Fibroblast of upper back skin (primary cell): ENCODE results near the gene CFAP157.
"Not testable (repeated sequence)": the region's sequence is repeated elsewhere in the genome, so short reads cannot be mapped to it uniquely, and the experiment has no call there.

Experiments
- DNase-seq: peaks from one replicate; pipeline ENCODE4 v3.0.0-alpha.2; 2013

Gene CFAP157

DNA sequence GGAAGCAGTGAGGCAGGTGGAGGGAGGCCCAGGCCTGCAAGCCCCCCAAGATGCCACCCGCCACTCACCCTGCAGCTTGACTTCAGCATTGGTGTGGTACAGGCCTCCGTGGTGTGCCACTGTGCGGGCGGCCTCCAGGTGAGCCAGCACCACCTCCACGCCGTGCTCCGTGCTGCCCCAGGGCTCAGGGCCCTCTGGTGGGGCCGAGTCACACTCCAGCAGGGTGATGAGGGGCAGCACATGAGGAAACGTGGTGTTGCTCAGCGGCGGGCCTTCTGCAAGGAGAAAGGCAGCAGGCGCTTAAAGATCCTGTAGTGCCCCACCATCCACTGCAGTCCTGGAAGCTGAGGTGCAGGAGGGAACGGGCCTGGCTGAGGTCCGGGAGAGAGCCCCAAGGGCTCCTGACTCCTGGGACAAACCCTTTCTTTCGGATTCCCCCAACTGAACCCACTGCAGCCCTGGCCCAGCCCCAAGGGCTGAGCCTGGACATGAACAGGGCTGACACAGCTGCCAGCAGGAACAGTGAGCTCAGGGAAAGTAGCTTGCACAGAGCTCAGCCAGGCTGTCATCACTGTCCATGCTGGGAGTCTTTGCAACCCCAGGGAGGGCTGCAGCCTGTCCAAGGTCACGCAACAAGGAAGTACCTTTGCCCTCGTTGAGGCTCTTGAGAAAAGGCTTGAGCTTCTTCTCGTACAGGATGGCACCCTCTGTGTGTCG is 33.0 kb downstream of the CFAP157 start:
- DNase-seq = no peak

GRCh38 chr9:127741831-127742434 is 35.1 kb downstream of the CFAP157 start:
- DNase-seq = peak; percentile 33

GRCh38 chr9:127742435-127743088 is 35.8 kb downstream of the CFAP157 start:
- DNase-seq = peak; percentile 74

DNA sequence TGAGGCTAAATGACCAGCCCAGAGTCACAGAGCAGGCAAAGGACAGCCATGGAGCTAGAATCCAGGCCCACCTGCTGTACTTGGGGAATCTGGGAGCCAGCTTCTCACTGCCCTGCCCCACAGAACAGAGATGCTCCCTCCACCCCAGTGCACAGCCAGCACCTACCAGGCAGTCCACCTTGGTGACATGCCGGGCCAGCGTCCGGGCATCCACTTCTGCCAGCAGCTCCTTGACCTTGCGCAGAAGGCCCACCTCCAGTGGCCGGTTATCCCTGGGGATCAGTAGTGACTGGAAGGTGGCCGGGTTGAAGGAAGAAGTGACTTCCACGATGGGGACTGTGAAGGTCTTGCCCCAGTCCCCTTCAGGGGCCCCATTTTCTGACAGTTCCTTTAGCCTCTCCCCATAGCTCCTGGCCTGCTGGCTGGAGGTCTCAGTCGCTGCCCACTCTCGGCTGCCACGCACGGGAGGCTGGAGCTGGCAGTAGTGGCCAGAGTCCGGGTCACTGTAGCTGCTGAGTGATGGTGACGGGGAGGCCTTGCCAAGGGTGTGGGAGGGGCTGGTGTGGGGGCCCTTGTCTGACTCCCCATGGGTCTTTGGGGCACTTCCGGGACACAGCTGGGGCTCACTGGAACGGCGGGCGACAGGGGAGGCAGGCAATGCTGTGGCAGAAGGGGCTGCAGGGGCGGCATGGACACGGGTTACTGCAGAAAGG is 37.8 kb downstream of the CFAP157 start:
- DNase-seq = no peak

GRCh38 chr9:127746959-127747569 is 40.3 kb downstream of the CFAP157 start:
- DNase-seq = no peak

- DNase-seq = no peak
Observed at GRCh38 chr9:127749090-127749787, 42.5 kb downstream of the CFAP157 start.

DNA sequence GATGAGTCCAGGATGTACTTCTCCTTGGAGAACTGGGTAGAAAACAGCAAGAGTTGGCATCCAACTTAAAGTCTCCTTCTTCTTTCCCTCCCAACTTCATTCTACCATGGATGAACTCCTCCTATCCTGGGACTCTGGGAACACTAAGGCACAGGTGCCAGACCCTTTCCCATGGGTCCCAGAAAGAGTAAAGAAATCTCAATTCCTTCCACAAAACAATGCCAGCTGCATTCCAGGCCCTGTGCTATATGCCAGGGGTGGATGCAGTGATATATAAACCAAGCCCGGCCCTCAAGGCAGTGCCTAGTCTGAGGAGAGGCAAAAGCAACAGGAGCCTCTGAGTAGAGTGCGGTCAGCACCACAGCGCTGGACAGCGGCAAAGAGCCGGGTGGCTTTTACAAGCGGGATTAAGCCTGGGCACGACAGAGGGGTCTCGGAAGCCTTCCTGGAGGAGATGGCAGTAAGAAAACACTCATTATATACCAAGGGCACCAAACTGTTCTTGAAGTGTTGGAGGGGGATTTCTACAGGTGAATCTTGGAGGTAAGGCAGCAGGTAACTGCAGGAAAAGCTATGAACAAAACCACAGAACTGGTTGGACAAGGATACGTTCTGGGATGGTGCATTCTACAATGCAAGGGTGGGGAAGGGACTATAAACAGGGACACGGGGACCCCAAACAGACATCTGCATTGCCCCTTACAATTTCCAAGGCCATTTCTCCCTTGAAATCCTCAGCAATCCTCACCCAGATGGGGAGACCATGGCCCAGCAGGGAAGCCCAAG is 44.7 kb downstream of the CFAP157 start:
- no peak for DNase-seq

DNA sequence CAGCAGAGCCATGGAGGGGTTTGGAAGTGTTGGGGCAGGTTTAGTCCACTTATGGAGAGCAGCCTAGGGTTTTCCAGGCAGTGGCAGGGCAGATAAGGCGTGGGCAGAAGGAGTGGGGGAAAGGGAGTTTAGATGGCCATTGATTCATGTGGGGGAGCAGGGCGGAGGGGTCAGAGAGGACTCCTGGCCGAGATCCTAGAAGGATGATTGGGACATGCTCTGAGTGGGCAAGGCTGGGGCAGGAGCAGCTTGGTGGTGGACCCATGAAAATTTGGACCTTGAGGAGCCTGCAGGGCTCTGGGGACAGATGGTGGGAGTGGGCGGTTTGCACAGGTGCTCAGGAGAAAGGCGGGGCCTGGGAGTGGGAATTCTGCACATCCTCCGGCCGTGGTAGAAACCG is 46.4 kb downstream of the CFAP157 start:
- DNase-seq = no peak

GRCh38 chr9:127753622-127754021 is 46.8 kb downstream of the CFAP157 start:
- DNase-seq = no peak

DNA sequence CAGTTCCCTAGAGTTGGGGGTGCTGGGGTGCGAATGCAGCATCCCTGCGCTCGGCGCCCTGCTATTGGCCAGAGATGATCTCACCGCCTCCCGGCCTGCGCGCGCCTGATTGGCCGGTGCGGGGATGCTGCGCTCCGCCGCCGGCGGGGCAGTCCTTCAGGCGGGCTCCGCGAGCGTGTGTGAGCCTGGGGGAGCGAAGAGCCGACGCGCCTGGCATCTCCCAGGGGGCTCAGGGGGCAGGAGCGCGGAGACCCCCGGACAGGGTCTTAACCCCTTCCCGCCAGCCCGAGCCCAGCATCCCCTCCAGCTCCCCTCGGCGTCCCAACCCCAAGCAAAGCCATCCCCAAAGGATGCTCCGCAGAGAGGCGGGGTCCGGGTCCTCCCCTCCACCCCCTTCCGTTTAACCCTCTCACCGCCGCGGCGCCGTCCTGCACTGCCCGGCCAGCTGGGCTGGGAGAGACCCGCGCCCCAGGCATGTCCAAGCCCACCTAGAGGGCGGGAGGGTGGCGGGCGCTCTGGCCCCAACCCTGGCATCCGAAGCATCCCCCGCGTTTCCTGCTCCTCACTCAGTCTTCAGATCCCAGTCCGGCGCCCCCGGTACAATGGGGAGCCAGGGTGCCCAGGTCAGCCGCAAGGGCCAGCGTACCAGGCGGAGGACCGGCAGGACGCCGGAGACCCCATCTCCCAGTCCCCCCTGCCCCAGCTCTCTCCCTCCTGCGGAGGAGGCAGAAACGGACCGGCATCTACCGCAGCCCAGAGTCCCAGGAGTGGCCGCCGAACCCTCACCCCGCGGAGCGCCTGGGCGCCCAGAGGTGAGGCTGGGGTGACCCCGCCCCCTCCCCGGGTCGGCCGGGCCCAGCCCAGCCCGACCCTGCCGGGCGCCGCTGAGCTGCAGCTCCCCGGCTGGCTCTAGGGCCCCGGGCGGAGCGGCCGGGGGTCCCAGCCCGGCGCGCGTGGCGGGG is 47.6 kb downstream of the CFAP157 start:
- no peak for DNase-seq

GRCh38 chr9:127755061-127756060 is 48.6 kb downstream of the CFAP157 start:
- DNase-seq = no peak

- no peak for DNase-seq
Observed at GRCh38 chr9:127756233-127756632, 49.4 kb downstream of the CFAP157 start.

GRCh38 chr9:127756776-127757175 is 50.0 kb downstream of the CFAP157 start:
- DNase-seq = not testable (repeated sequence)

DNA sequence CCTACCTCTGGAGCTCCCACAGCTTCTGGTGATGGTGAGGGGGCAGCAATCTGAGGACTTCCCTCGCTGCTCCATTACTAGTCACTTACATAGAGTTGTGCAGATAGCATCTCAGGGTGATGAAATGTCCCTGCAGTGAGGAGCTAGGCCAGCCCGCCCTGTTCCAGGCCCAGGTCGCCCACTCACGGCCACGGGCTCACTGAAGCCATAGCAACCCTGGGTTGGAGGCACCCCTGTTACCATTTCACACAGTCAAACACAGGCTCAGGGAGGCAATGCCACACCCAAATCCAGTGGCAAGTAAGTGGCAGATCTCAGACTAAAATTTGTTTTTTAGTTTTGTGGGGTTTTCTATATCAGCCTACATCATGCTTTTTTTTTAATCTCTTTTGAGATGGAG is 52.1 kb downstream of the CFAP157 start:
- no peak for DNase-seq

DNA sequence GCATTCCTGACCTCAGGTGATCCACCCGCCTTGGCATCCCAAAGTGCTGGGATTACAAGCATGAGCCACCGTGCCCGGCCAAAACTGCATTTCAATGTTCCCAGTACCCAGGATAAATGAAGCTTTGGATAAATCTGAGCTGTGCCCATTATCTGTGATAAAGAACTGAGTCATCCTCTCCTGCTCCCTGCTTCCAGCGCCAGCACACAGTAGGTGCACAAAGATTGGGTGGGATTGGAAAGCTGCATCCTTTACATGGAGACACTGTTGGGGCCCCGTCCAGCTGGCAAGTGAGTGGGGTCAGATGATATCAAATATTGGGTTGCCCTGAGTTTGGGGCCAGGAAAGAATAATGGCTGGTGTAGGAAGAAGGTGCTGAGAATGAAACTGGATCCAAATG is 54.3 kb downstream of the CFAP157 start:
- DNase-seq = no peak

- DNase-seq = no peak
Observed at GRCh38 chr9:127761491-127761956, 54.7 kb downstream of the CFAP157 start.

GRCh38 chr9:127762111-127762676 is 55.4 kb downstream of the CFAP157 start:
- DNase-seq = no peak

DNA sequence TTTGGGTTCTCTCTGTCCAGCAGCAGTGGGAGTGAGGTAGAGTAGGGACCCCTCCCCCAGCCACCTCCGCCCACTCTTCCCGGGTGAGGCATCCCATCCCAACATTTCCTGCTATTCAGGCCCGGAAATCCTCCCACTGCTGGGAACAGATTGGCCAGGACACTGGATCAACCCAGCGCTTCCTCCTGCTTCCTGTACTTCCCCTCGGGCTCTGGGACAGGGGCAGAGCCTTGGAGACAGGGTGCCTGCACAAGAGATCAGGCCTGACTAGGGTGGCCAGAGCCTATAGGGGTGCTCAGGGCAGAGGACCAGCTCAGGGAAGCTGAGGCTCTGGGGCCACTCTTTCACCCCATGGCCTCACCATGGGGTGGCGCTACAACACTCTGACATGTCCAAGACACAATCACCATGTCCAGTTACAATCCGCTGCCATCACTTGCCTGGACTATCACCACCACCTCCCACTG is 57.2 kb downstream of the CFAP157 start:
- no peak for DNase-seq
